Loucy (cell line): Measurements from ENCODE around the gene NUP85.

Experiments used
- CTCF ChIP-seq: fragments of 200-600 bp; sonication (generic); conservative IDR thresholded peaks from 2 replicates; pipeline ENCODE4 v1.5.1; 2014; ENCODE audit warnings: mild to moderate bottlenecking, antibody characterized with exemption, low read length
- EZH2phosphoT487 ChIP-seq: fragments of 200-600 bp; IDR thresholded peaks from 2 replicates; pipeline ENCODE4 v1.6.1; 2018; ENCODE audit warnings: antibody characterized with exemption, mild to moderate bottlenecking, moderate library complexity, borderline replicate concordance

DNA sequence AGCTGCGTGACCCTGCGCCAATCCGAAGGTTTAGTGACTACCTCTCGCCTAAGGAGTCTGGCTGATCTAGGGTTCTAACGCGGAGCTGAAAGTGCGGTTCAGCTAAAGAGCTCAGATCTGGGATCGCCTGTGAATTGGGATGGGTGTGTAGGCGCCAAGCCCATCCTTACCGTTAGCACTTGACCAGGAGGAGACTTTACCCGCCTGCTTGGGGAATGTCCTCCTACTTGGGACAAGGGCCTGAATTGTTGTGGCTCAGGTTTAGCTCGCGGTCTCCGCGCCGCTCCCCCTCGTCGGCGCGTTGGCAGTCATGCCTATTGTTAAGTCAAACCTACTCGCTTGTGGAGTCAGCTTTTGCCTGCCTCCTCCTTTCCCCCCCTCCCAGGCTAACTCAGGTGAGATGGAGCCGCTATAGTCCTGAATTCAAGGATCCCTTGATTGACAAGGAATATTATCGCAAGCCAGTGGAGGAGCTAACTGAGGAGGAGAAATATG lies 56.7 kb downstream of the NUP85 start:
- no peak for TF ChIP-seq CTCF
- no peak for TF ChIP-seq EZH2phosphoT487
